Measurements from ENCODE around the gene ZBTB34.
"Not testable (repeated sequence)": the region's sequence is repeated elsewhere in the genome, so short reads cannot be mapped to it uniquely, and the experiment has no call there.

ZBTB34 gene

DNA sequence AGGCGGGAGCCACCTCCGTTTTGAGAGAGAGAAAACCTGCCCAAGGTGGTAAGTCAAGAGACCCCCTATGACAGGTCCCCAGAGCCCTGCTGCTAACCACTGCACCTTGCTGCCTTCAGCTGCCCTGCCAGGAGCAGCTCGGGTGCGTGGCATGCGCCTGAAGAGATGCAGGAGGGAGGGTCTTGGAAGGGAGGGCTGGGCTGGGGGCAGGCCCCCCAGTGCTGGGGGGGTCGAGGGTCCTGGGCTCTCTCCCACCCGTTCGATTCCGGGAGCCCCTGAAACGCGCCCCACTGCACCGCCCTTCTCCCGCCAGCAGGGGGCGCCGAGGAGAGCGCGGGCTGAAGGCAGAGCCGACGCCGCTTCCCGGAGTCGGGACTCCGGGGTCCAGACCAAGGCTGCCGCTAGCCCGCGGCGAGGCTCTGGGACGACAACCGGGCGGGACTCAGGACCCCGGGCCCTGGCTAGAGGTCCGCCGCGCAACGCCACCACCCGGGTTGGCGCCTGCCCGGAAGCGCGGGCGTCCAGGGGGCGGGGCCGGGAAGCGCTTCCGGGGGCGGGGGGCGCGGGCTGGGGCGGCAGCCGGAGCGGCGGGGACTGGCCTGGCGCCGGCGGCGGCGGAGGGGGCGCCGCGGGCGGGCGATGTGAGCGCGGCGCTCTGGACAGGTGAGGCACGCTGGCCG, at the start of gene ZBTB34:
Gene ZBTB34 (plus strand): TSS at position 563 of the 680 bp plus-strand sequence. CDS start 18,761 bp downstream, outside the sequence.
- peak; percentile 34 for DNase-seq

GRCh38 chr9:126813072-126813471, 47.4 kb upstream of the ZBTB34 start:
- DNase-seq: no peak

GRCh38 chr9:126814091-126814490, 46.3 kb upstream of the ZBTB34 start:
- DNase-seq: no peak

DNA sequence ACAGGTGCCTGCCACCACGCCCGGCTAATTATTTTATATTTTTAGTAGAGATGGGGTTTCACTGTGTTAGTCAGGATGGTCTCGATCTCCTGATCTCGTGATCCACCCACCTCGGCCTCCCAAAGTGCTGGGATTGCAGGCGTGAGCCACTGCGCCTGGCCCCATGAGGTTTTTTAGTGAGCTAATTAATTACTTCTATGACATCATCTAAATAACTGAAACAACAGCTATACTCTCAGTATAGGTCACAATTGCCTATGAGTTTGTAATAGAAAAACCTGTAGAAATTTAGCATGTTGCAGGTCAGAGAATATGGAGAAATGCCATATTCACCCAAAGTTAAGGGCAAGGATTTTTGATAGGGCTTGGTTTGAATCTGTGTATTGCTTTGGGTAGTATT, 42.8 kb upstream of the ZBTB34 start:
- not testable (repeated sequence) for DNase-seq

- DNase-seq: no peak
Measured at GRCh38 chr9:126818482-126818881, 42.0 kb upstream of the ZBTB34 start.

DNA sequence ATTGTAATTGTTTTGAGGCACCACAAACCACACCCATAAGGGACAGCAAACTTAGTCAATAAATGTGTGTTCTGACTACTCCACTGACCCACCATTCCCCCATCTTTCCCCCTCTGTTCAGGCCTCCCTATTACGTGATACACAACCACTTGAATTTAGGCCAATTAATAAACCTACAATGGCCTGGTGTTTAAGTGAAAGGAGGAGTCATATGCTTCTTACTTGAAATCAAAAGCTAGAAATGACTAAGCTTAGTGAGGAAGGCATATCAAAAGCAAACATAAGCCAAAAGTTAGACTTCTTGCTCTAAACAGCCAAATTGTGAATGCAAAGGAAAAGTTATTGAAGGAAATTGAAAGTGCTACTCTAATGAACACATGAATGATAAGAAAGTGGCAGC, 41.0 kb upstream of the ZBTB34 start:
- no peak for DNase-seq

GRCh38 chr9:126822278-126822677, 38.2 kb upstream of the ZBTB34 start:
- DNase-seq: no peak

- DNase-seq: no peak
Measured at GRCh38 chr9:126822873-126823272, 37.6 kb upstream of the ZBTB34 start.

- not testable (repeated sequence) for DNase-seq
Measured at GRCh38 chr9:126824052-126824451, 36.4 kb upstream of the ZBTB34 start.

DNA sequence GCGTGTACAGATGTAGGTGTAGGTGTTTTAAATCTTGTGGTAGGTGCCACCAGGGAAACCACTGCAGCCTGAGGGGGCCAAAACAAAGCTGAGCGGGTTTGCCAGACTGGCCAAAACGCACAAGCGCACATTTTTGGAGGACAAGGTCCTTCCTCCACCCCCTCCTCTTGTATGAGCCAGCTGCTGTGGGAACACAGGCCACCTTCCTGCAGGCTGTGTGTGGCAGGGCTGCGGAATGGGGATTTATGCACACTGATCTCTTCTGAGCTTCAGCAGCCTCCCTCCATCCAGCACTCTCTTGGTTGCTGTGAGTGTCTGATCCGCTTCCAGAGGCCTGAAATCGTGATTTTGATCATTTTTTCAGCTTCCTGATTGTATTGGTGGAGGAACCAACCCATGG, 33.2 kb upstream of the ZBTB34 start:
- DNase-seq: no peak

DNA sequence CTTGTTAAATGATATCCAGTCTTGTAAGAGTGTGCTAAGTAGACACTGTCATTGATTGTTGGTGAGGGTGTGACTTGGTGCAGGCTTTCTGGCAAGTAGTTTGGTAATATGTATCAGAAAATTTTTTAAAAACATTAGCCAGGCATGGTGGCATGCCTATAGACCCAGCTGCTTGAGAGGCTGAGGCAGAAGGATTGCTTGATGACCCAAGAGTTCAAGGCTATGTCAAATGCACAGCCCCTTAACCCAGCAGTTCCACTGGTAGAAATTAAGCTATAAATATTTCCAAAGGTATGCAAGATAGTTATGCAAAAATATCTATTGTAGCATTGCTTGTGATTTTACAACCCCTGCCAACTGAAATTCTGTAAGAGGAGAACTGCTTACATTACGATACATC, 31.4 kb upstream of the ZBTB34 start:
- no peak for DNase-seq

GRCh38 chr9:126830827-126831226, 29.6 kb upstream of the ZBTB34 start:
- no peak for DNase-seq

- DNase-seq: no peak
Measured at GRCh38 chr9:126832440-126832839, 28.0 kb upstream of the ZBTB34 start.

DNA sequence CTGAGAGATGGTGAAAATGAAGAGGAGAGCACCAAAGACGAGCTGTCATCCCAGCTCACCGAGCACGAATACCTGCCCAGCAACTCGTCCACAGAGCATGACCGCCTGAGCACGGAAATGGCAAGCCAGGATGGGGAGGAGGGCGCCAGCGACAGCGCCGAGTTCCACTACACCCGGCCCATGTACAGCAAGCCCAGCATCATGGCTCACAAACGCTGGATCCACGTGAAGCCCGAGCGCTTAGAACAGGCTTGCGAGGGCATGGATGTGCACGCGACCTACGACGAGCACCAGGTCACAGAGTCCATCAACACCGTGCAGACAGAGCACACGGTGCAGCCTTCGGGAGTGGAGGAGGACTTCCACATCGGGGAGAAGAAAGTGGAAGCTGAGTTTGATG, 27.4 kb upstream of the ZBTB34 start:
- no peak for DNase-seq

DNA sequence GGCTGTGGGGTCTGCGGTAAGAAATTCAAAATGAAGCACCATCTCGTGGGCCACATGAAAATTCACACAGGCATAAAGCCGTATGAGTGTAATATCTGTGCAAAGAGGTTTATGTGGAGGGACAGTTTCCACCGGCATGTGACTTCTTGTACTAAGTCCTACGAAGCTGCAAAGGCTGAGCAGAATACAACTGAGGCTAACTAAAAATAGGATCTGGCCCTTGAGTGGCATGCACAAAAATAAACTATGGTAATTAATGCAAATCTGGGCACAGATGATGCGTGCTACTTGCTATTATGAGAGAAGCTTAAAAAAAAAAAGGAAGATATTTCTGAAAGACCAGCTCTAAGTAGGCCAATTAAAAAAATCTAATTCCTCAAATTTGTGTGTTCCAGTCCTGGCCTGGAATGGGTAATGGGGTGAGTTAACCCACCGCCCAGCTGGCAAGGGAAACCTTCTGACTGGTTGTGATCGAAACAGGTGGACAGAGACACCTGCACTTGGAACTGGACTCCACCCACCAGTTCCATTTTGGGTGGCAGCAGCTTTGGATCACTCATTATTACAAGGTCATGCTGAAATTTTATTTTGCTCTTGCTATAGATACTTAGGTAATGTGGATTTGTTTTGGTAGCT, 26.6 kb upstream of the ZBTB34 start:
- no peak for DNase-seq

- no peak for DNase-seq
Measured at GRCh38 chr9:126834672-126835071, 25.8 kb upstream of the ZBTB34 start.

DNA sequence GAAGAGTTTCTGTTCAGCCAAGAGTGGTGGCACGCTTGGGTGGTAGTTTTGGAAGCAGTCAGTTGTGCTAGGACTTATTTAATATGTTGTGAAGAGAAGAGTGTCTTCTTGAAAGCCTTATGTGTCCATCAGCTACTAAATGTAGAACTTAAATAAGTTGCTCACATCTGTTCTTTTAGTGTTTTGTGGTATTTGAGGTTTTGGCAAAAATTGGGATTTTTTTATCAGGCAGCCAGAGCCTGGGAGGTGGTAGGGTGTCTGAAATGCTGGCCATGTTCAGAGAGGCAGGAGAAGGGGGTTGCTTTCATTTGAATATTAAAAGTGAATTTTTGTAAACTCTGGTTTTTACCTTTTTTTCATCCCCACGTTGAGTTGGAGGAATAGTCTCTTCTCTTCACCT, 24.2 kb upstream of the ZBTB34 start:
- no peak for DNase-seq

GRCh38 chr9:126838055-126838811, 22.2 kb upstream of the ZBTB34 start:
- DNase-seq: no peak

DNA sequence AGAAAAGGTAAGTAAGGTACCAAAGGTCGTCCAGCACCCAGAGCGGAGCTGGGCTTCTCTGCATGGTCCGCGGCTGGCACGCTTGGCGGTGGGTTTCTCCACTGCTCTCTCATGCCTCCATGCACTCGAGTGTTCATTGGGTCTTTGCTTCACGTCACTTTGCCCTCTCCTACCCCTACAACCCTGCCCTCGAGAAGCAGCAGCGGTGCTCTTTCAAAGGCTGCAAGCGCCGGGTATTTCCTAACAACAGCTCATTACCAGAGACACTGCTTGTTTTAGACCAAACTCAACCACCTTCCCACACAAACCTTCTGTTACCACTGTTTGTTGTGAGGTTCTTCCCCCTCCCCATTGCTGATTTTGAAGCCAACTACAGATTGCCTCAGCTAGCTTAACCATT, 21.5 kb upstream of the ZBTB34 start:
- DNase-seq: no peak

DNA sequence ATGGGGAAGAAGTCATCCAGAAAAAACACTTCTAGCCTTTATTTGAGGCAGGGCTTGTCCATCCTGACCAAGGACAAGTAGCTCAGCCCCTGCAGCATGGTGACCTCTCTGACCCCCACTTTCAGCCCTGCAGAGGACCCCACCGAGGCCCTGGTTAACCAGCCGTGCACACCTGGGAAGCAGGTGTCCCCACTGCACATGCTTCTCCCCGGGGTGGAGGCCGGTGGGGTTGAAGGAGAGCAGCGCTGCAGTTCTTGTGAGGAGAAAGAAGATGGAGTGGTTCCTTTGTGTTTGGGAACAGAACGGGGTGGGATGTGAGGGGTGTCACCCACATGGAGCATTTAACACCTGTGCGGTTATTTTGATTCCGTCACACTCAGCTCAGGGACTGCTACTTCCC, 21.1 kb upstream of the ZBTB34 start:
- DNase-seq: no peak

DNA sequence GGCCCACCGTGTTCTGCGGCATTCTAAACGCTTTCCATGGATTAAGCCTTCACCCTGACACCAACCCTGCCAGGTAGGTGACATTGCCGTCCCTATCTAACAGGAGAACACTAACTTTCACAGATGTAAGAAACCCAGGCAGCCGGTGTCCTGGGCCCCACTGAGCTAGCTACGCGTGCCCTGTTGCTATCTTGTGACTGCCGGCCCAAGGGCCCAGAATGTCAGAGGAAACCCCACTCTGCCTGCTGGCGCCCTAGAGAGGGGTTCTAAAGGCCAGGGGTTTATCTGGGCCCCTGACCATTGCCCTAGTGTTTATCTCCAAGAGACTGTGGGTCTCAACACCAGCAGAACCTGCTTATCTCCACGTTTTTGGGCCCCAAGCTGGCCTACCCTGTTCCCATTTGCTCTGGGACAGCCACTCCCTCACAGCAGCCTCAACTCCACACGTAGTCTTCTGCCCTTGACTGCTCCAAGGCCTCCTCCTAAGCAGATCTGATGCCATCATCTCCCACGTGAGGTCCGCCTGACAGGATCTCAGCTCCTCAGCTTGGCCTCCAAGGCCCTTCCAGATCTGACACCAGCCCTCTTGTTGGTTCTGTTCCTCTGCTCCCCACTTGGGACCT, 18.1 kb upstream of the ZBTB34 start:
- DNase-seq: no peak

DNA sequence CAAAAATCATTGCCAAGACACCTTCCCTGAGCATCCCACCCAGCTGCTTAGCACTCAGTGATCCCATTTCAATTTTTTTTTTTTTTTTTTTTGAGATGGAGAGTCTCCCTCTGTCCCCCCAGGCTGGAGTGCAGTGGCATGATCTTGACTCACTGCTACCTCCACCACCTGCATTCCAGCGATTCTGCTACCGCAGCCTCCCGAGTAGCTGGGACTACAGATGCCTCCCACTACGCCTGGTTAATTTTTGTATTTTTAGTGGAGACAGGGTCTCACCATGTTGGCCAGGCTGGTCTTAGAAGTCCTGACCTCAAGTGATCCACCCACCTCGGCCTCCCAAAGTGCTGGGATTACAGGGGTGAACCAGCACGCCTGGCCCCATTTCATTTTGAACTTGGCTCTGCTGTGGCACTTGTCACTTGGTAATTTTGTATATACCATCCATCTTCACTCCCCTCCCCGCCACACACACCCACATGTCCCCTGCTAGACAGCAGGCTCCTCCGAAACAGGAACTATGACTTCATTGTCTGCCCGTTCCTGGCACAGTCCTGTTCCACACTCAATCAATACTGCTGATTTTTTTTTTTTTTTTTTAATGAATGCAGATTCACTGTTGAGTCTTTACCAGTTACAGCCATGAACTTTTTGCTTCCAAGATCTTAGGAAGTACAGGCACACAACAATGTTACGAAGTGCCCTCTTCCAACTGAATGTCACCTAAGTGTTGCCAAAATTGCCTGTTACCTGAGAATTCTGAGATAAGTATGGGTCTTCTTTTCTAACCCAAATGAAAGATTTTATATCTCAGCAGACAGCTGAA, 17.3 kb upstream of the ZBTB34 start:
- DNase-seq: no peak

- no peak for DNase-seq
Measured at GRCh38 chr9:126844085-126844484, 16.4 kb upstream of the ZBTB34 start.
